ENCODE measurements around the gene NUB1.

DNA sequence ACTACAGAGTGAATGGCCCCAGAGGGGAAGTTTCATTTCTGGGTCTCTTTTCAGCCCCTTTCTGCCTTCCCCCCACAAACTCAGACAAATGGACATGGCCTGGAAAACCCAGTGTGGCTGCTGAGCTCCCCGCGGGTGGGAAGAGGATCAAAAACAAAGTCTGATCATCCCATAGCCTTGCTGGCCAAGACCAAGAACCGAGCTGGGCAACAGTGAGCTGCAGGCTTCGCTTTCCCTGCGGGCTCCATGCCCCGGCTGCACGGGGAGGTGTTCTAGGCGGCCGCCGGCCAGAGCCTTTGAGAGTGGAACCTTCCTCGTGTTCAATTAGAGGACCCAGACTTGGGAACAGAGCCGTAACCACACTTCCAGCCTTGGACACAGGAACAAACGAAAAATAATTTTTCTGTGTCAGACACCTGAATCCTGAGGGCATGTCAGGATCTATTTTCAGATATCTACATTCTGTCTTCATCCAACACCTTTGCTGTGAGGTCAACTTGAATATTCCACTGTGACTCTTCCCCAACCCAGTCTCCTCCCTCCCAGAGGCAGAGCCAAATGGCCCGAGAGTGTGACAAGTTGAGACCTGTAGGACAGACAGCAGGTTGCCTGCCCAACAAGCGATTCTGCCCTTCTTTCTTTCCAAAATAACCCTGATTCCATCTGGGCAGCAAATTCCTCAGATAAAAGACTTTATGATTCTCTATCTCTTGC lies 42.2 kb downstream of the NUB1 start:
- no peak for TF ChIP-seq CTCF (conservative IDR thresholded peaks at IDR 0.05 in 1 of 2, IDR thresholded peaks at IDR 0.05 in 1 of 2; ENCODE audit: extremely low read depth in 1 of 2, insufficient read depth in 1 of 2, low read depth in 1 of 2, low read length in 2 of 2)
- TF ChIP-seq EZH2 (IDR thresholded peaks at IDR 0.05; ENCODE audit: borderline replicate concordance, low read length) = no peak
